PC-9 (cell line): Measurements from ENCODE around the gene DIS3L.

Experiments used
- CTCF ChIP-seq: fragments of 200-600 bp; sonication (generic); conservative IDR thresholded peaks from 2 replicates; pipeline ENCODE4 v1.6.1; 2017; ENCODE audit warnings: mixed run types, antibody characterized with exemption, mild to moderate bottlenecking, moderate library complexity
- EZH2 ChIP-seq: fragments of 200-600 bp; sonication (generic); IDR thresholded peaks from 2 replicates; pipeline ENCODE4 v1.8.0; 2017; ENCODE audit warnings: antibody characterized with exemption, low read depth

- TF ChIP-seq CTCF (no peak), EZH2 (no peak)
Measured at GRCh38 chr15:66374179-66374578, 80.8 kb downstream of the DIS3L start.
